ENCODE measurements around the gene MBD3L1.

Gene MBD3L1

GRCh38 chr19:8880868-8881488 lies 48.8 kb downstream of the MBD3L1 start:
- no peaks in the 10 kb centered on the region for H3F3A ChIP-seq (ENCODE audit: insufficient read depth)
- TF ChIP-seq, protein P1, sequence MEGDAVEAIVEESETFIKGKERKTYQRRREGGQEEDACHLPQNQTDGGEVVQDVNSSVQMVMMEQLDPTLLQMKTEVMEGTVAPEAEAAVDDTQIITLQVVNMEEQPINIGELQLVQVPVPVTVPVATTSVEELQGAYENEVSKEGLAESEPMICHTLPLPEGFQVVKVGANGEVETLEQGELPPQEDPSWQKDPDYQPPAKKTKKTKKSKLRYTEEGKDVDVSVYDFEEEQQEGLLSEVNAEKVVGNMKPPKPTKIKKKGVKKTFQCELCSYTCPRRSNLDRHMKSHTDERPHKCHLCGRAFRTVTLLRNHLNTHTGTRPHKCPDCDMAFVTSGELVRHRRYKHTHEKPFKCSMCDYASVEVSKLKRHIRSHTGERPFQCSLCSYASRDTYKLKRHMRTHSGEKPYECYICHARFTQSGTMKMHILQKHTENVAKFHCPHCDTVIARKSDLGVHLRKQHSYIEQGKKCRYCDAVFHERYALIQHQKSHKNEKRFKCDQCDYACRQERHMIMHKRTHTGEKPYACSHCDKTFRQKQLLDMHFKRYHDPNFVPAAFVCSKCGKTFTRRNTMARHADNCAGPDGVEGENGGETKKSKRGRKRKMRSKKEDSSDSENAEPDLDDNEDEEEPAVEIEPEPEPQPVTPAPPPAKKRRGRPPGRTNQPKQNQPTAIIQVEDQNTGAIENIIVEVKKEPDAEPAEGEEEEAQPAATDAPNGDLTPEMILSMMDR (IDR thresholded peaks at IDR 0.05; ENCODE audit: insufficient read depth, low read length, poor library complexity, severe bottlenecking): no peak
- TF ChIP-seq EZH2phosphoT487 (conservative IDR thresholded peaks at IDR 0.05; ENCODE audit: low read length): no peak
- H3K27ac ChIP-seq (ENCODE audit: low read depth, low read length): no peak overlapping the region
- no peaks in the 10 kb centered on the region for H4K20me1 ChIP-seq (ENCODE audit: low read depth, low read length)
- no peaks in the 10 kb centered on the region for H3K27me3 ChIP-seq (ENCODE audit: low read length)
- H3K36me3 ChIP-seq (ENCODE audit: low read length): no peaks in the 10 kb centered on the region
- no peaks in the 10 kb centered on the region for H3K9me2 ChIP-seq (replicated peaks; ENCODE audit: insufficient read depth, low read length)
- H3K79me2 ChIP-seq (ENCODE audit: insufficient read depth, low read length): no peaks in the 10 kb centered on the region
- H3K9me3 ChIP-seq (ENCODE audit: insufficient read depth, low read length): no peaks in the 10 kb centered on the region
- no peak overlapping the region for H3K4me3 ChIP-seq (ENCODE audit: insufficient read depth, low read length, poor library complexity, severe bottlenecking)
- H3K4me2 ChIP-seq (ENCODE audit: low read depth, low read length, poor library complexity, severe bottlenecking): no peak overlapping the region
- no peak overlapping the region for H2AFZ ChIP-seq (ENCODE audit: low read depth, low read length, severe bottlenecking)
- no peak overlapping the region for H3K9ac ChIP-seq (ENCODE audit: low read length)

DNA sequence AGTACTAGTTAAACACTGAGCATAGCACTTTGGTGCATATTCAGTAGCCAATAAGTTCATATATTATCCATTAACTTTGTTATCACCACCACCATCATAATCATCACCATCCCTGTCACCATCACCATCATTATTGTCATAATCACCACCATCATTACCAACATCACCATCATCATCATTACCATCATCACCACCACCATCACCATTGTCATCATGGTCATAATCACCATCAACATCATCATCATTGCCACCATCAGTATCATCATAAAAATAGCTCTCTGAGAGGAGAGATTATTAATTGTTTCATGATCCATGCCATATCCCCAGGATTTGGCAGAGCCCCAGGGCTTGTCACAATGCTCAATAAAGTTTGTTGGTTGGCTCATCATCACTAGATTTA lies 49.3 kb downstream of the MBD3L1 start:
- Histone ChIP-seq H3K9ac (ENCODE audit: low read length) (no peak overlapping the region), H3K79me2 (ENCODE audit: insufficient read depth, low read length) (no peaks in the 10 kb centered on the region), H4K20me1 (ENCODE audit: low read depth, low read length) (no peaks in the 10 kb centered on the region), H3K27ac (ENCODE audit: low read depth, low read length) (no peak overlapping the region), H3K27me3 (ENCODE audit: low read length) (no peaks in the 10 kb centered on the region), H3K9me2 (replicated peaks; ENCODE audit: insufficient read depth, low read length) (no peaks in the 10 kb centered on the region), H3F3A (ENCODE audit: insufficient read depth) (no peaks in the 10 kb centered on the region), H3K4me2 (ENCODE audit: low read depth, low read length, poor library complexity, severe bottlenecking) (no peak overlapping the region), H3K9me3 (ENCODE audit: insufficient read depth, low read length) (no peaks in the 10 kb centered on the region), H3K36me3 (ENCODE audit: low read length) (no peaks in the 10 kb centered on the region), H3K4me3 (ENCODE audit: insufficient read depth, low read length, poor library complexity, severe bottlenecking) (no peak overlapping the region), H2AFZ (ENCODE audit: low read depth, low read length, severe bottlenecking) (no peak overlapping the region)
- TF ChIP-seq, protein P1 (IDR thresholded peaks at IDR 0.05; ENCODE audit: insufficient read depth, low read length, poor library complexity, severe bottlenecking): no peak
- no peak for TF ChIP-seq EZH2phosphoT487 (conservative IDR thresholded peaks at IDR 0.05; ENCODE audit: low read length)

- Histone ChIP-seq H3K9ac (ENCODE audit: low read length) (no peak overlapping the region), H3F3A (ENCODE audit: insufficient read depth) (no peaks in the 10 kb centered on the region), H3K79me2 (ENCODE audit: insufficient read depth, low read length) (no peaks in the 10 kb centered on the region), H3K4me3 (ENCODE audit: insufficient read depth, low read length, poor library complexity, severe bottlenecking) (no peak overlapping the region), H3K9me3 (ENCODE audit: insufficient read depth, low read length) (no peaks in the 10 kb centered on the region), H3K27ac (ENCODE audit: low read depth, low read length) (no peak overlapping the region), H4K20me1 (ENCODE audit: low read depth, low read length) (no peaks in the 10 kb centered on the region), H3K27me3 (ENCODE audit: low read length) (no peaks in the 10 kb centered on the region), H2AFZ (ENCODE audit: low read depth, low read length, severe bottlenecking) (no peak overlapping the region), H3K36me3 (ENCODE audit: low read length) (no peaks in the 10 kb centered on the region), H3K9me2 (replicated peaks; ENCODE audit: insufficient read depth, low read length) (no peaks in the 10 kb centered on the region), H3K4me2 (ENCODE audit: low read depth, low read length, poor library complexity, severe bottlenecking) (no peak overlapping the region)
- no peak for TF ChIP-seq EZH2phosphoT487 (conservative IDR thresholded peaks at IDR 0.05; ENCODE audit: low read length)
Observed at GRCh38 chr19:8884416-8884815, 52.2 kb downstream of the MBD3L1 start.

DNA sequence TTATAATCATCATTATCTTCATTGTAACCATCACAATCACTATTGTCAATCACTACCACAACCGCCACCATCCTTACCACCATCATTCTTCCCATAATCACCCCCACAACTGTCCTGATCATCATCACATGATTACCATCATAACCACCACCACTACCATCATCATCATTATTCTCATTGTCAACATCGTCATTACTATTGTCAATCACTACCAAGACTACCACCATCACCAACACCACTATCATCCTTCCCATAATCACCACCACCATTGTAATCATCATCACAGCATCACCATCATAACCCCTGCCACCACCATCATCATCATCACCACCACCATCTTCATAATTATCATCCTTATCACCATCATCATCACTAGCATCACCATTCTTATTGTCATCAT lies 55.2 kb downstream of the MBD3L1 start:
- H4K20me1 ChIP-seq (ENCODE audit: low read depth, low read length): no peaks in the 10 kb centered on the region
- H3K27ac ChIP-seq (ENCODE audit: low read depth, low read length): no peak overlapping the region
- no peak overlapping the region for H3K4me2 ChIP-seq (ENCODE audit: low read depth, low read length, poor library complexity, severe bottlenecking)
- H3K9me2 ChIP-seq (replicated peaks; ENCODE audit: insufficient read depth, low read length): no peaks in the 10 kb centered on the region
- no peak overlapping the region for H2AFZ ChIP-seq (ENCODE audit: low read depth, low read length, severe bottlenecking)
- no peaks in the 10 kb centered on the region for H3K9me3 ChIP-seq (ENCODE audit: insufficient read depth, low read length)
- no peak overlapping the region for H3K4me3 ChIP-seq (ENCODE audit: insufficient read depth, low read length, poor library complexity, severe bottlenecking)
- TF ChIP-seq, protein P1 (IDR thresholded peaks at IDR 0.05; ENCODE audit: insufficient read depth, low read length, poor library complexity, severe bottlenecking): no peak
- H3F3A ChIP-seq (ENCODE audit: insufficient read depth): no peaks in the 10 kb centered on the region
- H3K9ac ChIP-seq (ENCODE audit: low read length): no peak overlapping the region
- no peaks in the 10 kb centered on the region for H3K36me3 ChIP-seq (ENCODE audit: low read length)
- H3K27me3 ChIP-seq (ENCODE audit: low read length): no peaks in the 10 kb centered on the region
- H3K79me2 ChIP-seq (ENCODE audit: insufficient read depth, low read length): no peaks in the 10 kb centered on the region

Data from SU-DHL-6 (cell line).